GM19324 (cell line): ENCODE measurements around the gene RUNX1.
"Not testable (repeated sequence)": the region's sequence is repeated elsewhere in the genome, so short reads cannot be mapped to it uniquely, and the experiment has no call there.

Experiments used
- ATAC-seq: cut with Tn5 transposase; IDR thresholded peaks from one replicate; pipeline ENCODE4 v1.9.1; 2021; ENCODE audit warnings: mild to moderate bottlenecking, moderate library complexity; ENCODE audit not compliant: unreplicated experiment, low FRiP score

RUNX1 gene

DNA sequence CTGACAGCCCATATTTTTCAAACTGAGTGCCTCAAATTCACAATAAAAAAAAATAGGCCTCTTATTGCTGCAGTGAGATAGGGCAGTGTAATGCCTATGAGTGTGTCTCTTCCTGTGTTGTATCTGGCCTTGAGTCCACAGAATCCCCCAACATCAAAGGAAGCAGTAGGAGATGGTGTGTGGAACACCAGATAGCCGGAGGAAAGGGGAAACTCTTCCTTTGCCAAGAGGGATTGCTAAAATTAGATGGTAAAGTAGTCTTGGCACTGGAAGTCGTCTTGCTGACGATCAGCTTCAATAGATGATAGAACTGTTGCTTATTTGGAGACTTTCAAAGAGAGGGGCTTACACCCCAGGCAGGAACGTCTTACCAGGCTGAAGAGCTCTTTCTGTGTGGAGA, 51.8 kb downstream of the RUNX1 start:
- no peak for ATAC-seq

DNA sequence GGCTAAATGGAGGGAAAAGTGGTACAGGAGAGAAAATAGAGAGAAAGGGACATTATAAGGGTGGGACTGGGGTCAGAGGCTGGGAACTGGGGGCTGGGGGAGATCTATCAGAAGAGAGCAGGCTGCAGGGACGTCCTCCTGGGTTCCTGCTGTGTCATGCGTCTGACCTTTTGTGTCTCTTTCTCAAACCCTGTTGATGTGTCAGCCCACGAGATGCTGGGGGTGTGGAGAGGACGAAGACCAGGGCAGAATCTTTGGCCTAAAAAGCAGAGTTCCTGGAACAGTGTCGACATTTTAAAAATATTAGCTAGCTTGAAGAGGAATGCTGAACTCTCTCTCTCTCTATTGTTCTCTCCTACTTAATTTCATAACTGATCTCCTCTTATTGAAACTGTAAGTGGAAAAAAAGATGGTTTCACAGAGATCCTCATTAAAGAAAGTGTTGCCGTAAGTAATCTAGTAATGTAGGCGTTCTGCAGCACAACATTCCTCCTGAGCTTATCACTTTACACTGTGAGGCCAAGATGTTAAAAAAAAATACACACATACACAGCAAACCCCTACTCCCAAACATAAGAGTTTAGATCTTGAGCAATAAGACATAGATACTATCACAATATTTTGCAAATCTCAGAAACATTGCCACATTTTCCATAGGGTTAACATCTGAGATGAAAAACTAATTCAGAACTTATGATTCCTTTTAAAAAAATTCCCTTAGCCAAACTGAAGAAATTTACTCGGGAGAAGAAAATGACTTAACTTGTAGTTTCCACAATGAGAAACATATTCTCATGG, 52.6 kb downstream of the RUNX1 start:
- no peak for ATAC-seq

DNA sequence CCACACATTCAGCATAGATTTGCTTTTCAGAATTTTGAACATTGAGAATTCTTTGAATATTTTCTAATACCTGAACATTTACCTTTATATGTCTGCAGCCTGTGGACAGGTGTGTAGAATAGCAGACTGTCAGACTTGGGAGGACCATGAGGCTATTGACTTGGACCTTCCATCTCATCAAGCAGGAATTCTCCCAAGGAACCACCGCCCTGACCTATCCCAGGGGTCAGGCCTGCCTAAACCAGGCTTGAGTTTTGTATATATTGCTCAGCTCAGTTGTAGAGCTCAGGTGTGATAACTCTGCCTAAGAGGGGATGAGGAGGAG, 53.2 kb downstream of the RUNX1 start:
- ATAC-seq: no peak

DNA sequence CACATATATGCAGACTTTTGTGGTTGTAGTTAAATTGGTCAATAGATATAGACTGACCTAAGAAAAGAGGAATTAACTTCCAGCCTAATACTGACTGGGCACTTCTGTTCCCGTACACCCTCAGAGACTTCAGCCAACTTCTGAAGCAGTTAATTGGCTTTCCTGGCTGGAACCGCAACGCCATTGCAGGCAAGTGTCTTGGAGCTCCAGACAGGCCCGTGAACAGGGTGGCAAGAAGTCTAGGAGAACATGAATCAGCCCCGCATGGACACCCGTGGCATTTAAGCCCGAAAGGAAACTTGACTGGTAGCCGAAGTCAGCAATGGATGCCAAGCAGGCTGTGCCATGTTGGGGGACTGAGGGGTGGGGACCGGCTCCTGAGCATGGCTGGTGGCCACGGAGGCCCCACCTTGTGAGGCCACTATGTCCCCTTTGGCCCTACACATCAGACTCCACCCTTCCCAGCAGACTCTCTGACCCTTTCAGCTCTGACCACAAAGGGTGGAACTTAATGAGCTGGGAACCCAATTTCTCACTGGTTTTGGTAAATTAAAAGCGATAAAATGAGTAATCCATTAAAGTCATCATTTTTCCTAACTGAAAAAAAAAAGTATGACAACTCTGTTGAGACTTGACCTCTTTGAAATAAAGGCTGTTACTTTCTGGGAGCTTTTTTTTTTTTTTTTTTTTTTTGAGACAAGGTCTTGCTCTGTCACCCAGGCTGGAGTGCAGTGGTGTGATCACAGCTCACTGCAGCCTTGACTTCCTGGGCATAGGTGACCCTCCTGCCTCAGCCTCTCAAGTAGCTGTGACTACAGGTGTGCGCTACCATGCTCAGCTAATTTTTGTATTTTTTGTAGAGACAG, 54.1 kb downstream of the RUNX1 start:
- no peak for ATAC-seq

DNA sequence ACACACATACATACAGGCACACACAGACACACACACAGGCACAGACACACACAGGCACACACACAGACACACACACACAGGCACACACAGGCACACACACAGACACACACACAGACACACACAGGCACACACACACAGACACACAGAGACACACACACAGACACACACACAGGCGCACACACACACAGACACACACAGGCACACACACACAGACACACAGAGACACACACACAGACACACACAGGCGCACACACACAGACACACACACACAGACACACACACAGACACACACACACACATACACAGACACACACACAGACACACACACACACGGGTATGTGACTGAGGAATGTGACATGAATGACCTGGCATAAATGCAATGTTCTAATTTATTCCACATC, 55.6 kb downstream of the RUNX1 start:
- ATAC-seq: not testable (repeated sequence)

DNA sequence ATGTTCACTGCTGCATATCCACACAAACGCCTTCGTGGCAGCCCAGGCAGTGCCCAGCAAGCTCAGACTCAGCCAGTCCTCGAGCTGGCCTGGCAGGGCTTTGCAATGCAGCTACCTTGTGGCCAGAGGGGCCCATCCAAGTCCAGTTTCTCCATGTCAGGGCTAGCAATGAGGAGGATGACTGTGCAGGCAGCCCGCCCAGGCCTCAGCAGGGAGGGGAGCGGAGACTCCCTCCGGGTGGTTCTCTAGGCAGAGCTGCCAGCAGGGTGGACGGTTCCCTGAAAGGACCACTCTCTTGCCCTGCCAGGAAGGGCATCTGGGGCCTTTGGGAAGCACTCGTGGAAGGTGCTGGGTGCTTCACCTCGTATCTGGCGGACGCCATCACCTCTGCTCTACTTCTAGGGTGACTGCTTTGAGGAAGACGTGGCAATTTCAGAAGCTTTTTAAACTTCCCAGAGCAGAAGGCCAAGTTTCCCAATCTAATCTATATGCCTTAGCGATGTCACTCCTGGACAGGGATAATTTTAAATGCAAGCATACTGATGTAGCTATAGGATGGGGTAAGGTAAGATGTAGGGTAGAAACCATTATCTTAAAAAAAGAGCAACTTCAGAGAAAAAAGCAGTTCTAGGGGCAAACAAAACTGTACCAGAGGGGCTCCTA, 56.2 kb downstream of the RUNX1 start:
- no peak for ATAC-seq

DNA sequence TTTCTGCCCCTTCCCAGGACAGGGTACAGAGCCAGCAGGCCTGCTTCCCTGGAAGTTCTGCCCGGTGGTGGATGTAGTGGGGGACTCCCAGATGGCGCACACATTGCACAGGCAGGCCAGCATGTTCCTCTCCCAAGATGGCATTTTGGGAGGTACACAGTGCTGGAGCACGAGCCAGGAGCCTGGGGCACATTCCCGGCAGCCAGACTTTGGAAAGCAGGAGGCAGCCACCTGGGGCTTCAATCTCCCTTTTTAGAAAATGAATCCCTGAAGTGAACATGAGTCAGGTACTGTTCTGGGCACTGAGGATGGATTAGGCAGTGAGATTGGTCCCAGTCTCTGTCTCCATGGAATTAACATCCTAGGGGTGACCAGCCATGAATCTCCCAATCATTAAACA, 56.9 kb downstream of the RUNX1 start:
- no peak for ATAC-seq

DNA sequence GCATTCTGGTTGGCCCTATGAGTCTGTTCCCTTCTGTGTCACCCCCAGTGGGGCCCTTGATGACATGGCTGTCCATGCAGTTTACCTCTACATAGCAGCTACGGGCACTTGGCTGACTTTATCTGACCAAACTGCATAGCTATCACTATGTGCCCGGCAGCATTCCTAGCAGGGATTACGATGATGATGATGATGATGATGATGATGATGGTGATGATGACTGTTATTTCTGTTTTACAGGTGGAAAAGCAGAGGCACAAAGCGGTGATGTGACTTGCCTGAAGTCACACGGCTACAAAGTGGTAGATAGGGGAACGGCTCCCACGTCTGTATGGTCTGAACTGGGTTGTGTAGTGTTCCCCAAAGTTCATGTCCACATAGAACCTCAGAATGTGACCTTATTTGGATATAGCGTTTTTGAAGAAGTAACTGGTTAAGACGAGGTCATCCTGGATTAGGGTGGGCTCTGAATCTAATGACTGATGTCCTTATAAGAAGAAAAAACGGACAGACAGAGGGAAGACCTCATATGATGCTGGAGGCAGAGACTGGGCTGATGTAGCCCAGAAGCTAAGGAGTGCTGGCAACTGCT, 57.6 kb downstream of the RUNX1 start:
- no peak for ATAC-seq

DNA sequence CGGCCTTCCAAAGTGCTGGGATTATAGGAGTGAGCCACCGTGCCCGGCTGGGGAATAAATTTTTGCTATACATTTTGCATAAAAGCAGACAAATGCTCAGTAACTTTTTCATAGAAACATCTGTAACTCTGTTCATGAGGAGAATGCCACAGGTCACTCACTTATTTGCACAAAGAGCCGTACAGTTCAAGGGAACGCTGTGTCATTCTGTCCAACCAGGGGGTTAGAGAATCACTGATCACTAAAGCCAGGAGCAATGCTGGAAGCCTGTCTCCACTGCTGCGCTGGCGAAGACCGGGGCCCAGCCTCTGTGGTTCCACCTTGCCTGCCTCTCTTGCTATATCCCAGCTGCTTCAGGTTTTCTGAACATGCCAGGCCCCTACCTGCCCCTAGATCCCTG, 58.3 kb downstream of the RUNX1 start:
- ATAC-seq: no peak

DNA sequence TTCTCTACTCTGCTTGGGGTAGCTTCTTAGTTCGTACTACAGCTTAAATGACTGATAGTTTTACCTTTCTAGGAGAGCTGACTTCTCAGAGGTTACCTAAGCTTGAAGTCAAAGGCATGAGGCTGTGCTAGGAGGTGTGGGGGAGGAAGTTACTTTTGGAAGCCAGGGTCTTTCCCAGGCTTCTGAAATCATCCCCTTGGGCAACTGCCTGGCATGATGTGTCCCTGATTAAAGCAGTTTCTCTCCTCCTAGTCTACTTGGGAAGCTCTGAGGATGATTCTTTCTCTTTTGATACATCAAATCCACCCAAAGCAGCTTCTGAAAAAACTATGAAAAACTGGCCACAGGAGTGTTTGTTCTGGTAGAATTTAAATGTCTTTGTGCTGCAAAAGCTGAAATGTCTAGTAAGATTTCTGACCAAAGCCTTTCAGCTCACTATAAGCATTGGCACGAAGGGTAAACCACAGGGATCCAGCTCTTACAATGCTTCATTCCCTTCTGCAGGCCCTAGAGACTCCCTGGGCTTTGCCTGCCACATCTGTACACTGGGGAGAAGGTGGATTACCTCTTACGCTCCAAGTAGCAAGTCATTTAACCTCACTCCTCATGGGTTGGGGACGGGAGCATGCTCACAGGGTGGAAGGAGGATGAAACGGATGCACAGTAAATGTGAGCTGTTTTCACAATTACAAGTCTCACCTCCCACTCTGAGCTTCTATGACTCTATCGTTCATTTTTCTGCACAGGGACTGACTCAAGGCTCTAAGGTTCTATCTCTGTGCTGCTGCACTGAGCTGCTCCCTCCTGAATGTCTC, 59.6 kb downstream of the RUNX1 start:
- no peak for ATAC-seq

DNA sequence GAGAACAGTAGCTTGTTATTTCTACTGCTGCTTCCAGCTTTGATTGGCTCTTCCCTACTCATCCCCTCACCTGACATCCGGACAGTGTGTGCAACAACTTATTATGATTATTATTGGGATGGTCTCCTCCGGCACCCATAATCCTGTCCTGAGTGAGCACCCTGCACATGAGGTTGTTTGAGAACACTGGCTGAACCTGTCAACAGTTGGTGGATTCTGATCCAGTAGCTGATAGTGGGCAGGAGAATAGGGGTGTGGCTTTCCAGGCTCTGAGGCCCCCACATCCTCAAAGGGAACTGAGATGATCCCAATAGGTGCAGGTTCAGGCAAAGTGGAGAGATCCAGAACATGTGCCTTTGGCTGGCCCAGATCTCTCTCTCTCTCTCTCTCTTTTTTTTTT, 60.5 kb downstream of the RUNX1 start:
- ATAC-seq: no peak

DNA sequence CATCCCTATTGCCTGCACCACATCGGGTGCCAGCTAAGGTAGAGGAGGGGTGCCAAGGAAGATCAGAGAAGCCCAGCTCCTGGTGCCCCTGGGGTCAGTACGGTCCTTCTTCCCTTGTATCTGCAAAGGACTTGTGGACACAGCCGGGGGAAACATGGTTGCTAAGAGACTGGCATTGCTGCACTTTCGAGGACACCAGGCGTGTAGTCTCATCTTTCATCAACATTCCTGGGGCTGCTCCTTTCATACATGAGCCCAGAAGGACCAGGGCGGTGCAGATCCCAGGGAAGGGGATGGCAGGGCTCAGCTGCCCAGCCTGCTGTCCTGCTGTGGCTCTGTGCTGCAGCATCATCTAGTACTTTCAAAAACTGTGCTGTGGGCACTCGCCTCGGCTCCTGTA, 61.0 kb downstream of the RUNX1 start:
- ATAC-seq: no peak

DNA sequence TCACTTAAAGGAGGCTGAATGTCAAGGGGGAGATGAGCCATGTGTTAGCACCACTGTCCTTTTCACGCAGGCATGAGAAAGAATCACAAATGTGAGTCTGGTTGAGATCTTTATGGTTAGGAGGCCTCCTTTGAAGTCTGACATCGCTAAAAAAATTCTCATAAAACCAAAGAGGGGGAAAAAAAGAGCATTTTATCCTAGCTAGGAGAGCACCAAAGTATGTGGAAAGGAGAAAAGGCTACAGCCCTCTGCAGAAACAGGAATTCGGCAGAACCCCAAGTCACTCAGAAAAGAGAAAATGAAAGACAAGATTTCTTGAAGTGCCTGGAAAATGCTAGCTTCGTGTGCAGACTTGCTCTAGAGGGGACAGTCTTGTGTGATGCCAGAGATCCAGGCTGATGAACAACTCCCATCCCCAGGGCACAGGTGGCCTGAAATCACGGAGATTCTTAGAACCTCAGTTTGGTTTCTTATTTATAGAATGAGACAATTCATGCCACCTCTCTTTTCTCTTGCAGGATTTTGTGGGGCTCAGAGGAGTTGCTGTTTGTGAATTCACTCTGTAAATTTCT, 61.5 kb downstream of the RUNX1 start:
- ATAC-seq: no peak

DNA sequence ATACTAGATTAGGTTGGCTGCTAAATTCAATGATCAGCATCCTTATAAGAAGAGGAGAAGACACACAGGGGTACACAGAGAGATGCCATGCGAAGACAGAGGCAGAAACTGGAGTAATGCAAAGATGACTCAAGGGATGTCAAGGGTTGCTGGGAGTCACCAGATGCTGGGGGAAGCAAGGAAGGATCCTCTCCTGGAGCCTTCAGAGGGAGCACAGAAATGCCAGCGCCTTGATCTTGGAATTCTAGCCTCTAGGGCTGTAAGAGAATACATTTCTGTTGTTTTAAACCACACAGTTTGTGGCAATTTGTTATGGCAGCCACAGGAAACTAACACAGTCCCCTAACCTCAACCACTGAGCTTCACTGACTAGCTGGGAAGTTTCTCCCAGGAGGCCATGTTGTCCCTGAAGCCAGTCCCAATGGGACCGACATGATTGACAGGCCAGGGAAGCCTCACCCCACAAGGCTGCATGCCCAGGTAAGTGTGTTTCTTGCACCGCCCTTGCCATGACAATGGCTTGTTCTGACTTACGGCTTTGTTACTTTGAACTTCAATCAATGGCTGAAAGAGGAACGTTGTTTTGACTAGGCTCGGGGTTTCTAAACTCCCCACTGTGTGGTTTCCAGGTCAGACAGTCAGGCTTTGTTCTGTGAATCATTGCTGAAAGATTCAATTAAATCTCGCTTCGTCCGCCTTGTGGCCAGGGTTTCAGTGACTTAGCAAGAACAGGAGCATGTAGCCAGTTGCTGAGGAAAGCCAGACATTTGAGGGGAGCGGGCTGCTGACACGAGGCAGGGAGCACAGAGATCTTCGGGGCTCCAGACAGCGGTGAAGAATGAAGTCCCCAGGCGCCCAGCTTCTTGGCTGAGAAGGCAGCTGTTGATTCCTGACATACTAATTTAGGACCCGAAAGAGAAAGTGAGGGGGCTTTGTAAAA, 62.3 kb downstream of the RUNX1 start:
- peak; percentile 42 for ATAC-seq

DNA sequence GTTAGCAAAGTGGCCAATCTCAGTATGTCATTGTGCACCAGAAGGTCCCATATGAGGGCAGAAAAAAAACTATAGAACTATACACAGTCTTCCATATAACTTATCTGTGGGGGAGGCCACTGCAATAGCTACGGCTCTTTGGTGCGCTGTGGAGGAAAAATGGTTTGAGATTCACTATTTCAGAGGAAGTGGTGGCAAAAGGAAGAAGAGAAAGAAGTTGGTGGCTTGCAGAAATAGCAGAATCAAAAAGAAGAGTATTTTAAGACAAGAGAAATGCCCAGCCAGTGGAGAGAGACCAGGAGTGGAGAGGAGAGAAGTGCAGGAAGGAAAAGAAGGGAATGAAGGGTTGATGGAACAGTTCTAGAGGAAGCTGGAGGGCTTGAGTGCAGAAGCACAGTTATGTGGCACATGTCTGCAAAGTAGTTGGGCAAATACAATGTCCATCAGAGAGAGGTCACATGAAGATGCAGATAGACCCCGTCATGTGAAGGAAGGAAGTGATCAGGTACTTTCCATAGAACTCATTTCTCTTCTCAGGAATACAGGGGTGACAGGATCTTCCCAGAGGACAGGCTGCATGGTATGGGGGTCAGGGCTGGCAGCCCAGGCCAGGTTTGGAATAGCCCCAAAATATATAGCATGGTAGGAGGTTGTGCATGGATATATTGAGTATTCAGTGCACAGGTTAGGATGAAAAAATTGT, 64.6 kb downstream of the RUNX1 start:
- no peak for ATAC-seq

DNA sequence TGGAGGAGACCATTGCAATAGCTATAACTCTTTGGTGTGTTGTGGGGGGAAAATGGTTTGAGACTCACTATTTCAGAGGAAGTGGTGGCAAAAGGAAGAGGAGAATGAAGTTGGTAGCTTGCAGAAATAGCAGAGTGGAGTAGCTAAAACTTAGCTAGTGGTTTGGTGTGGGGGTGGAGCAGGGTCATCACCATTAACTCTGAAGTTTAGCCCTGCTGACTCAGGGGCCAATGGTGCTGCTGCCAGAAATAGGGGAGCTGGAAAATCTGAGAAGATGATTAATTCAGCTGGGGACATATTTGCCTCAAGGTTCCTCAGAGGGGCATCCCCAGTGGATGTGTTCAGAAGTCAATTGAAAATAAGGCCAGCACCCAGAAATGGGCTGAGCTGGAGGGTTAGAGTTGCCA, 65.4 kb downstream of the RUNX1 start:
- no peak for ATAC-seq

DNA sequence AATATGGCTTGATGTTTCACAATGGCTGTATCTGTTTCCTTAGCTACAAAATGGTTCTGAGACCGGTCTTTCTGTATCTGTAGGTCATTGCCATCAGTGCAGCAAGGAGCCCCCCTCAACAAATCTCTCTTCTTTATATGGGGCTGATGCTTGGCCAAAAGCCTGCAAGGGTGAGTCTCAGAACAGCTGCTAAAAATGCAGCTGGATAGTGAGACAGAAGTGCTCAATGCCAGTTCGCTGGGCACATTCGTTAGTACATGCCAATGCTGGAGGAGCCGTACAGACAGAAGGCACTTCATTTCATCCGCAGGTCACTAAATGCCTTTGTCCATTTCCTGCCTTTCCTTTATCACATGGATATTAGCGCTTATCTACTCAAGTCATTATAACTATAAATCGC, 67.3 kb downstream of the RUNX1 start:
- ATAC-seq: no peak

DNA sequence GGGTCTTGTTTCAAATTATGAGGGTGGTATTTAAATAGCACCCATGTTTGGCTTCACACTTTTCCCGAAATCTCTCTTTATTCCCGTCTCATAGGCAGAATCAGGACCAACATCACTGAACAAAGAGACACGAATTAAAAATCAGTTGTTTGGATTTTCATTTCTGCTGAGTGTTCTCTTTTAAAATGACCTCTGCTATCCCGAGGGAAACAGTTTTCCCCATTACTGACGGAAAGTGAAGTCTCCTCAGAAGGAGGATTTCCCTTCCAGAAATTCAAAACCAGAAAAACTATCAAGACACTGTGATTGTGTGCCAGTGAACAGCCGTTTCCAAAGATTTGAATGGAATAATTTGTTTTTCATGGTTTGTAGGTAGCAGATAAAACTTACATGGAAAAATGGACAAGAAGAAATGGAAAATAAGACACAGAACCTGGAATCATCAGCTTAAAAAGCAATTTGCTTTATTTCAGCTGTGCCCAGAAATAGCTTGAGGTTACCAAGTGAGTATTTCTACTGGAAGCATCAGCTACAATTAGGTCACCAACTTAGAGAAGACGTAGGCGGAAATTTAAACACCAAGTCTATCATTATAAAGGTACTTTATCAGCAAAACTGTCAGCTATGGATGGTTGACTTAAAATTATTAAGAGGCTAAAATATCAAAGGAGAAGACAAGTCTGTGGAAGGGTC, 68.5 kb downstream of the RUNX1 start:
- ATAC-seq: no peak
